ENCODE data around the gene C16orf54.
"Not testable (repeated sequence)": the region's sequence is repeated elsewhere in the genome, so short reads cannot be mapped to it uniquely, and the experiment has no call there.

Gene C16orf54

DNA sequence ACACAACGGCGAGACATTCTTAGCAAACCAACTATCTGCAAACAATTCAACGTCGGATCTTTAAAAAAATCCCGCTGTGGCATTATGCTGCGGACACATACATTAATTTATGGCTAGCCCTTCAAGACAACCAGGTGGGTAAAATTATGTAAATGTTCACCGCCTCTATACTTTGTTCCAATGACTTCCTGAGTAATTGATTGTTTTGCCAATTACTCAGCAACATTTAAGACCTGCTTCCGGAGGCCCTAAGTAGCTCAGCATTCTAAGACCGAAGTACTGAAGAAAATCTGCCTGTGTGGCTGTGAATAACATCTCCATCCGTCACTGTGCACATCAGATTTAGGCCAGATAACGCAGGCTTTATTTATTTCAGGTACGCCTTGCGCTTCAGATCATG, 43.5 kb downstream of the C16orf54 start:
- no peak for DNase-seq

DNA sequence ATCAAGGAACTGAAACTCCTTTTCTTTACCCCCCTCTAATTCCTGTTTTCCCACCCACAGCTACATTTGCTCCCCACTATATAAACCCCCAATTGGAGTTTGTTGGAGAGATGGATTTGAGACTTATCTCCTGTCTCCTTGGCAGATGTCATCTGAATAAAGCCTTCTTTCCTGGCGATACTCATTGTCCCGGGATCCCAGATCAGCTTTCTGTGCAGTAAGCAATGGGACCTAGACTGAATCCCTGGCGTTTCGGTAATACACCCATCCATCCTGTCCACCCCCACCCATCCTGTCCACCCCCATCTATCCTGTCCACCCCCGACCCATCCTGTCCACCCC, 44.6 kb downstream of the C16orf54 start:
- DNase-seq, result no peak

DNA sequence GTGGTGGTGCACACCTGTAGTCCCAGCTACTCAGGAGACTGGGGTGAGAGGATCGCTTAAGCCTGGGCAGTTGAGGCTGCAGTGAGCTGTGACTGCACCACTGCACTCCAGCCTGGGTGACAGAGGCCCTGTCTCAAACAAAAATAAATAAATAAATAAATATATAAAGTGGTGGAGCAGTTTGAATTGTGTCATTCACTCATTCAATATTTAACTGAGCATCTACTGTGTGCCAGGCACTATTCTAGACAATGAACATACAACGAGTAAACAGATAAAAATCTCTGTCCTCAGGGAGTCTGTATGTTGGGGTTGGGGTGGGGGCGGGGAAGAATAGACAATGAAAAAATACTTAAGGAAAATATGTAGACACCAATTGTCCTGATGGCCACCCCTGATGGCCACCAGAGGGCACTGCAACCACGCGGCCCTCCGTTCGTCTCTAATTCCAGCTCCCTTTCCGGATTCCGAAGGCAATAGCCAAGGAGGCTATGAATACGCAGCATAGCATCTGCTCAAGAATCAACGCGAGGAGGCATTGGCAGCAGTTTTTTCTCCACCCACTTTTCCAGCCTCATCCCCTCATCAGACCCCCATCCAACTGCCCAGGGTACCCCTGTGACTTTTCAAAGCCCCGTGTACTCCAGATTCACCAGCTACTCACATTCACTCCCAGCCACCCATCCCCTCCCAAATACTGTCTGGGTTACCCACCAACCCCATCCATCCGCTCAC, 45.4 kb downstream of the C16orf54 start:
- peak; percentile 76 for DNase-seq

GRCh38 chr16:29699324-29700219, 46.2 kb downstream of the C16orf54 start:
- no peak for DNase-seq

DNA sequence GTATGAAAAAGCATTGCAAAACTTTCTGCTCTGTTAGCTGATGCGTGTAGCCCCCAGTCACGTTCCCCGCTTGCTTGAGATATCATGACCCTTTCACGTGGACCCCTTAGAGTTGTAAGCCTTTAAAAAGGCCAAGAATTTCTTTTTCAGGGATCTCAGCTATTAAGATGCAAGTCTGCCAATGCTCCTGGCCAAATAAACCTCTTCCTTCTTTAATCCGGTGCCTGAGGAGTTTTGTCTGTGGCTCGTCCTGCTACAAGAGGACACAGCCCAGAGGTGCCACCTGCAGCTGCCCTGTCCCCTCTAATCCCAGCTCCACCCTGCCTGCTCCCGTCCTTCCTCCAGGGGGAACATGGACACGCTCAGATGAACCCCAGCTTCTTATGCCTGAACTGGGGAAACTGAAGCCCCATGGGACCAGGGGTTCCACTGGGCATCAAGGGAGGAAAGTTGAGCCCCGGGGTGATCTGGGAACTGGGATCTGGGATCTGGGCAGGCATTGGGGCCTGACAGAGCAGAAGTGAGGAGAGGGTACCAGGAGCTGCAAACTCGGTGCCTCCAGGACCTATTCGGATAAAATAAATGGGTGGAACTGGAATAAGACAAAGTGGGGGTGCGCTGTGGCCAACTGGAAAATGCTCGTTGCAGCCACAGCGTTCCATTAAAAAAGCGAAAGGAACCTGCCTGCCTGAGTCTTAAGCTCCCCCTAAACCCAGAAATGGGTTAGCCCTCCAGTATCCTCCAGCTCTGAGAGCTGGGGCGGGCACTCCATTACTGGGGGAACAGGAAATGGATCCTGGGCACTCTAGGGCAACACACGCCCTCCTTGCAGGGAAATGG, 47.1 kb downstream of the C16orf54 start:
- DNase-seq, result no peak

- DNase-seq, result no peak
Measured at GRCh38 chr16:29698042-29698441, 47.7 kb downstream of the C16orf54 start.

GRCh38 chr16:29697391-29697790, 48.4 kb downstream of the C16orf54 start:
- no peak for DNase-seq

GRCh38 chr16:29696881-29697331, 48.9 kb downstream of the C16orf54 start:
- no peak for DNase-seq

DNA sequence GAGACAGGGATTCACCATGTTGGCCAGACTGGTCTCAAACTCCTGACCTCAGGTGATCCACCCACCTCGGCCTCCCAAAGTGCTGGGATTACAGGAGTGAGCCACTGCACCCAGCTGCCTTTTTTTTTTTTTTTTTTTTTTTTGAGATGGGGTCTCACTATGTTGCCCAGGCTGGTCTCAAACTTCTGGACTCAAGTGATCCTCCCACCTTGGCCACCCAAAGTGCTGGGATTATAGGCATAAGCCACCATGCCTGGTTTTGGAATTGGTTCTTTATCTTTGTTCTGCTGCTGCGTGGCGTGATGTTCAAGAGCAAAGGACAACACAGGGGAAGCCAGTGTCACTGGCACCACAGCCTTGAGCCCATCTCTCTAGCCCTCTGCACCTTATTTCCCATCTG, 50.1 kb downstream of the C16orf54 start:
- DNase-seq, result not testable (repeated sequence)

DNA sequence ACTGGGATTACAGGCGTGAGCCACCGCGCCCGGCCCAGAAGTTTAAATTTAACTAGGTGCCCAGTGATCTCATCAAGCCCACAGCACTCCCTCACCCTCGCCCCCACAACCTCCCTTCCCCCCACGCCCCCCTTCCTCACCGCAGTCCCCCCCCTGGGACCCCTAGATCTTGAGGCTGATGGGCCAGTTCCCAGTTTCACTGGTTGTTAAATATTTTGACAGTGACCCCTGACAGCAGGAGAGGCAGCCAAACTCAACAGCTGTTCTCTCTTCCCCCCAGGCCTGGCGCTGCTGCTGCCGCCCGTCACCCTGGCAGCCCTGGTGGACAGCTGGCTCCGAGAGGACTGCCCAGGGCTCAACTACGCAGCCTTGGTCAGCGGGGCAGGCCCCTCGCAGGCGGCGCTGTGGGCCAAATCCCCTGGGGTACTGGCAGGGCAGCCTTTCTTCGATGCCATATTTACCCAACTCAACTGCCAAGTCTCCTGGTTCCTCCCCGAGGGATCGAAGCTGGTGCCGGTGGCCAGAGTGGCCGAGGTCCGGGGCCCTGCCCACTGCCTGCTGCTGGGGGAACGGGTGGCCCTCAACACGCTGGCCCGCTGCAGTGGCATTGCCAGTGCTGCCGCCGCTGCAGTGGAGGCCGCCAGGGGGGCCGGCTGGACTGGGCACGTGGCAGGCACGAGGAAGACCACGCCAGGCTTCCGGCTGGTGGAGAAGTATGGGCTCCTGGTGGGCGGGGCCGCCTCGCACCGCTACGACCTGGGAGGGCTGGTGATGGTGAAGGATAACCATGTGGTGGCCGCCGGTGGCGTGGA, 51.2 kb downstream of the C16orf54 start:
- no peak for DNase-seq

DNA sequence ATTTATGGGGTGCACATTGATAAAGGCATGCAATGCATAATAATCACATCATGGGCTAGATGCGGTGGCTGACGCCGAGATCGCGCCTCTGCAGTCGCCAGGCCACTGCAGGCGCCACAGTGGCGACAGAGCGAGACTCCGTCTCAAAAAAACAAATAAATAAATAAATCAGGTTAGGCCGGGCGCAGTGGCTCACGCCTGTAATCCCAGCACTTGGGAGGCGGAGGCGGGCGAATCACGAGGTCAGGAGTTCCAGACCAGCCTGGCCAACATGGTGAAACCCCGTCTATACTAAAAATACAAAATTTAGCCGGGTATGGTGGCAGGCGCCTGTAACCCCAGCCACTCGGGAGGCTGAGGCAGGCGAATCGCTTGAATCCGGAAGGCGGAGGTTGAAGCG, 53.2 kb downstream of the C16orf54 start:
- not testable (repeated sequence) for DNase-seq
